DMS114 treated with DMSO at 0.1 percent for 48 hours (cell line): ENCODE data around the gene TBL3.

Source experiments
- DNase-seq: peaks from one replicate; lab custom pipeline; 2025; ENCODE audit not compliant: unreplicated experiment; lab: John Stamatoyannopoulos, UW

TBL3 gene

DNA sequence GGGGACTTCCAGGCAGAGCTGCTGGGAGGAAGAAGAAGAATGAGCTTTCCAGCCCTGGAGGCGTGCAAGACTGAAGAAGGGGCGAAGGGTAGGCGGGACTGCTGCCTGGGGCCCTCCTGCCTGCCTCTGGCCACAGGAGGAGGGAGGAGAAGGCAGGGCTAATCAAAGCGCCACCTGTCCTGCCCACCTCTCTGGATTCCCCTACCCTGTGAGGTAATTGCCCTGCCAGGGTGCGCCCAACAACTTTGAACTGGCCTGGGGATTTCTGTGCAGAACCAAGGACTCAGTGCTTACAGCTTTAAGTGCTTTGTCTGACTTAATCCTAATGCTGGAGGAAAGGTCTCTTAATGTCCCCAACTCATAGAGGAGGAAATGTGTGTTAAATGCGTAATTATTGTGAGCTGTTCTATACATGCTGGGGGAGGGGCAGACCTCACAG, 9.6 kb downstream of the TBL3 start, which contains the start of gene NOXO1:
Gene NOXO1, minus strand, starts transcription at position 72 of the 439 bp plus-strand sequence. CDS start 290 bp downstream, outside the sequence.
- DNase-seq, result no peak

GRCh38 chr16:1982013-1982433, 10.2 kb downstream of the TBL3 start:
- DNase-seq, result no peak

DNA sequence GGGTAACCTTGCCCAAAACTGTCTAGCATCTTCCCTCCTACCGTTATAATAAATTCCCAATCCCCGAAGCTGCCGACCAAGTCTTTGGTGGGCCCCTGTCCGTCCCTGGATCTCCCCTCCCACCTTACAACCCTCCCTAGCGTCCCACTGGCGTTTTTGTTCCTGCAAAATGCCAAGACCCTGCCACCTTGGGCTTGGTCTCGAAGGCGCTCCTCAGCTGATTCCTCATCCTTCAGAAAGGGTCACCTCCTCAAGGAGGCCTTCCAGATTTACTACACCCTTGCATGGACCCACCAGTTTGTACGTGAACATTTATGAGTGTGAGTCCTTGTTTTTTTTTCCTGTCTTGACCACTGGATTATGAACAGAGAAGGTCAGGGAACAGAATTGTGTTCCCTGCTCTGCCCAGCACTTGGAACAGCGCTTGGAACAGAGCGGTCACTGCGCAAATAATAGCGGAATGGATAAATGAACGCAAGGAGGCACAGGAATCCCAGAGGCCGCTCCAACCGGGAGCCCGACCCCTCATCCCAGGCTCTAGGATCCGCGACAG, 11.2 kb downstream of the TBL3 start:
- no peak for DNase-seq

DNA sequence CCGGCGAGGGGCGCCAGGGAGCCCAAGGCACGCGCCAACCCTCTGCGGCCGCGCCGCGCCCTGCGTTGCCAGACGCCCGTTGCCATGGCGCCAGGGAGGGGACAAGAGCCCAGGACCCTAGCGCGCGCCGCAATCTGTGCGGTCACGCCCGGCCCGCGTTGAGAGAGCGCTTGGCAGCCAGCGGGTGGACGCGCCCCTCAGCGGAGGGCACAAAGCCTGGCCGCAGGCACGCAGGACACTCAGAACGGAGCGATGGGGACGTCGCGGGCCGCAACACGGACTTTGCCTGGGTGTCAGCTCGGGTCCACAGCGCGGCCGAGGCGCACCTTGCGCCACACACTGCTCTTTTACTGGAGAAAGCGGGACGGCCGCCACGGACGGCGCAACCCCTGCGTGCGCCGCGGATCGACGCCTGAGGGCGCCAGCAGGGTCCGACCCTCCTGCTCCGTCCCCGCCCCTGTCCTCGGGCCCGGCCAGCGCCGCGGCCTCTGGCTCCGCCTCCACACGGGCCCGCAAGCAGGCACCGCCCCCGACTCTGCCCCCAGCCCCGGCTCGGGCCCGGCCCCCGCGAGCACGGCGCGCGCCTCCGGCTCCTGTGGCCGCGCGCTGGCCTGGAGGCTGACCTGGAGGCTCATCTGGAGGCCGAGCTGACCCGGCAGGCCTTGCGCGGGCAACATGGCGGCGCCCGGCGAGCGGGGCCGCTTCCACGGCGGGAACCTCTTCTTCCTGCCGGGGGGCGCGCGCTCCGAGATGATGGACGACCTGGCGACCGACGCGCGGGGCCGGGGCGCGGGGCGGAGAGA, 11.9 kb downstream of the TBL3 start, which contains the start of gene GFER:
Gene GFER, plus strand, starts transcription at position 650 of the 803 bp plus-strand sequence. Its CDS starts 26 bp downstream, at position 676.
- peak; percentile 57 for DNase-seq

- DNase-seq, result no peak
Observed at GRCh38 chr16:1984347-1985225, 12.7 kb downstream of the TBL3 start.

- no peak for DNase-seq
Observed at GRCh38 chr16:1985466-1986150, 13.8 kb downstream of the TBL3 start.

DNA sequence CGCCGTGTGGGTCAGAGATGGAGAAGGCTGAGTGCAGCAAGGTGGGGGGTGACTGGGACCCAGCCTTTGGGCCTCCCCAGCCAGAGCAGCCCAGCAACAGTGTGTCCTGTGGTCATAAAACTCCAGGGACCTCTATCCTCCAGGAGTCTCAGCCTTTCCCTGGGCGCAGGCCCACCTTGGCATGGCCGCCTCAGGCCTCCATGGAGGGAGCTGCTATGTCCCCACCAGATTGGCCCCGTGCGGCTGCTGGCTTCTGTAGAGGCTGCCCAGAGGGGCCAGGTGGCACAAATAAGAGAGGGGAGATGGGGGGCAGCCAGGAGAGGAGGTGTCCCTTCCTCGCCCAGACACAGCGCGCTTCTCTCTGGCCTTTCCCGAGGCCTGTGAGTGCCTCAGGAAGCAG, 15.3 kb downstream of the TBL3 start:
- no peak for DNase-seq

DNA sequence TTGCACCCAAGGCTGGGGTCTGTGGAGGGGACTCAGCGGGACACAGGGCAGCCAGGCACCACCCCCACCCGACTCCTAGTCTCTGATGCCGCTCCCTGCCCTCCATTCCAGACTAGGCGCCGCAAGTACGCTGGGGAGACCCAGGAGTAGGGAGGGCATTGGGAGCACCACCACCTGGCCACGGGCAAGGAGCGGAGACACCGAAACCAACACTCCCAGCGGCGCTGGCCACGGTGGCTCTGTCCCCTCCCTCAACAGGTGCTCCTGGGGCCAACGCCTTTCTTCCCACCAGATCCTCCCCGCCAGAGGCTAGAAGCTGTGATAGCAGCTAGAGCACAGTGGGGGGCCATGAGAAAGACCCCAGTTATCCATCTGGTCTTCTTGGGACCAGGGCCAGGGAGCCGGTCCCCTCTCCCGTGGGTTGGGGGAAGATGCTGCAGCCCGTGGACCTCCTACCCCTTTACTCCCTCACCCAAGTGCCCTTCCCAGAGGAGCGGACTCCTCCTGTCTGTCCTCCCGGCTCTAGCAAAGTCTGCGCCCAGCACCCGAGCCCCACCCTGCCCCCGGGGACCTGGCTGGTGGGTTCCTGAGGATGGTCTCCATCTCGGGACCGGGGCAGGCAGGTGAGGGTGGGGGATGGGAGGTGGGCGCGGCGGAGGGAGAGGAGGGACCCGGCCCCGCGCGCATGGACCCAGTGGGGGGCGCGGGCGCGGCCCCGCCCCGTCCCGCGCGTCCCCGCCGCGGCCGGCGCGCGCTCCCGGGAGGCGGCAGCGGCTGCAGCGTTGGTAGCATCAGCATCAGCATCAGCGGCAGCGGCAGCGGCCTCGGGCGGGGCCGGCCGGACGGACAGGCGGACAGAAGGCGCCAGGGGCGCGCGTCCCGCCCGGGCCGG, 17.6 kb downstream of the TBL3 start, which contains the start of gene SYNGR3:
Gene SYNGR3, plus strand, starts transcription at position 762 of the 892 bp plus-strand sequence. CDS start 133 bp downstream, outside the sequence.
- DNase-seq, result no peak

DNA sequence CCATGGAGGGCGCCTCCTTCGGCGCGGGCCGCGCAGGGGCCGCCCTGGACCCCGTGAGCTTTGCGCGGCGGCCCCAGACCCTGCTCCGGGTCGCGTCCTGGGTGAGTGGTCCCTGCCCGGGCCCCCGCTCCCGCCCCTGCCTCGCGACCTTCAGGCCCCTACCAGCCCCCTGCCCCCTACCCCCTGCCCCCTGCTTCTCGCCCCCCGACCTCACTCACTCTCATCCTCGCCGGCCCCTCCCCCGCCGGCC, 18.2 kb downstream of the TBL3 start:
- no peak for DNase-seq

- DNase-seq, result no peak
Observed at GRCh38 chr16:1990351-1991134, 18.7 kb downstream of the TBL3 start.

DNA sequence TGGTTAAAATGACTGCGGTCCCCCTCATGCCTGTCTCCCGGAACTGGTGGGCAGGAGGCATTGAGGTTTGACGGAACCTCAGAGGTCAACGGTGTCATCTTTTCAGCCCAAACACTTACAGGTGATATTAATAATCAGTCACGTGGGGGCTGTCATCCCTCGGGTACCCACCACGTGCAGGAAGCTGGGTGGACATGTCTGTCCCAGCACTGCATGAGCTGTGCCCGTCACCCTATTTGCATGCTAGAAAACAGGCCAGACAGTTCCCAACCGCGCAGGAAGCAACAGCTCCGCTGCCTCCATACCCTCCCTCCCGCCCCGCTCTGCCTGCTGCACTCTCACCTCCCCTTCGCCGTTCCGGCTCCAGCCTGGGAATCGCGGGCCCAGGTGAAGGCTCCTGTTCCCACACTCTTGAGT, 19.3 kb downstream of the TBL3 start:
- no peak for DNase-seq

DNA sequence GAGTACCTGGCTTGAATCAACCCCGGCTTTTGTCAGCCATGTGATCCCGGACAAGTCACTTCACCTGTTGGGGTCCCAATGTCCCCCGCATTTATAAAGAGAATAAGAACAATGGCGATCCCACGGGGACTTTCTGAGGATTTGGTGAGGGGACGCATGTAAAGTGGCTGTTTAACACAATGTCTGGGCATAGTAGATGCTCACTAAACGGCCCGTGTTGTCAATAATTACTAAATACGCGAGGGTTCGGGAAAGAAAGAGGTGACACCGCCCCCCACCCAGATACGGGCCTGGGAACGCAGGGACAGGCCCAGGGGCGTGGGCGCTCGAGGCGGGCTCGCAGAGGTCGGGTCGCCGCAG, 19.7 kb downstream of the TBL3 start:
- DNase-seq, result no peak

DNA sequence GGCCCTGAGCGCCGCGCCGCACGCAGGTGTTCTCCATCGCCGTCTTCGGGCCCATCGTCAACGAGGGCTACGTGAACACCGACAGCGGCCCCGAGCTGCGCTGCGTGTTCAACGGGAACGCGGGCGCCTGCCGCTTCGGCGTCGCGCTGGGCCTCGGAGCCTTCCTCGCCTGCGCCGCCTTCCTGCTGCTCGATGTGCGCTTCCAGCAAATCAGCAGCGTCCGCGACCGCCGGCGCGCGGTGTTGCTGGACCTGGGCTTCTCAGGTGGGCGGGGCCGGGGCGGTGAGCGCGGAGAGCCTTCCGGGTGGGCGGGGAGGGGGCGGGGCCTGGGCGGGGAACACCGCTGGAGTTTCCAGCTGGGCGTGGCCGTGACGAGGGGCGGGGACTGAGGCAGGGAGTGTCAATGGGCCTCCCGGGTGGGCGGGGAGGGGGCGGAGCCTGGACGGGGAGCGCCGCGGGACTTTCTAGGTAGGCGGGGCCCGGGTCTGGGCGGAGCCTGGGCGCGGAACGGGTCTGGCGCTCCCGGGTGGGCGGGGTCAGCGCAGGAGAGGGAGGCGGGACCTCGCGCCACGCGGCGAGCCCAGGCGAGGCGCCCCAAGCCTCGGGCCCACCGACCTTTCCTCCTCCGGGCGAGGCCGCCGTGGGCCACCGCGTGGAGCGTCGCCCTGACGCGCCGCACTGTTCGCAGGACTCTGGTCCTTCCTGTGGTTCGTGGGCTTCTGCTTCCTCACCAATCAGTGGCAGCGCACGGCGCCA, 20.3 kb downstream of the TBL3 start:
- DNase-seq, result no peak

DNA sequence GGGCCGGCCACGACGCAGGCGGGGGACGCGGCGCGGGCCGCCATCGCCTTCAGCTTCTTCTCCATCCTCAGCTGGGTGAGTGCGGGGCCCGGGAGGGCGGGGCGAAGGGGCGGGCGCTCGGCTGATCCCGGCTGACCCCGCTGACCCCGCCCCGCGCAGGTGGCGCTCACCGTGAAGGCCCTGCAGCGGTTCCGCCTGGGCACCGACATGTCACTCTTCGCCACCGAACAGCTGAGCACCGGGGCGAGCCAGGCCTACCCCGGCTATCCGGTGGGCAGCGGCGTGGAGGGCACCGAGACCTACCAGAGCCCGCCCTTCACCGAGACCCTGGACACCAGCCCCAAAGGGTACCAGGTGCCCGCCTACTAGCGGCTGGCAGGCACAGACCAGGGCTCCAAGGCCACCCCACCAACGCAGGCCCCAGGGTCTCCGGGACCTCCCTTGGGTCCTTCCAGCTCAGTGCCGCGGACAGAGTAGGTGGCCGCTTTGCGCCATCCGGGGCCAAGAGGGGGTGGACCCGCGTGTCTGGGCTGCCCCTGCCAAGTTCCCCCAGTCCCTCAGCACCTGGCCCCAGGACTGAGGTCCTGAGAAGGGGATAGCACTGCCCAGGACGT, 21.0 kb downstream of the TBL3 start:
- no peak for DNase-seq

DNA sequence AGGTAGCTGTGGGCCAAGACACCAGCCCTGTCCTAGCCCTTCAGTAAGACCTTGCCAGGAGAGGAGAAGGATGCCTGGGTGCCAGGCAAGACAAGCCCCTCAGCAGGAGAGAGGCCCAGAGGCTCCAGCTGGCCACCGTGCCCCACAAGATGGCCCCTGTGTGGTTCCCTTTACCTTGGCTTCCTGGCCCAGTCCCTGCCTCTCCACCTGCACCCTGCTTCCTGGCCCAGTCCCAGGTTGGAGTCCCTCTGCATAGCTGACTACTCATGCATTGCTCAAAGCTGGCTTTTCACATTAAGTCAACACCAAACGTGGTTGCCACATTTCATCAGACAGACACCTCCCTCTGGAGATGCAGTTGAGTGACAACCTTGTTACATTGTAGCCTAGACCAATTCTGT, 21.9 kb downstream of the TBL3 start:
- no peak for DNase-seq

DNA sequence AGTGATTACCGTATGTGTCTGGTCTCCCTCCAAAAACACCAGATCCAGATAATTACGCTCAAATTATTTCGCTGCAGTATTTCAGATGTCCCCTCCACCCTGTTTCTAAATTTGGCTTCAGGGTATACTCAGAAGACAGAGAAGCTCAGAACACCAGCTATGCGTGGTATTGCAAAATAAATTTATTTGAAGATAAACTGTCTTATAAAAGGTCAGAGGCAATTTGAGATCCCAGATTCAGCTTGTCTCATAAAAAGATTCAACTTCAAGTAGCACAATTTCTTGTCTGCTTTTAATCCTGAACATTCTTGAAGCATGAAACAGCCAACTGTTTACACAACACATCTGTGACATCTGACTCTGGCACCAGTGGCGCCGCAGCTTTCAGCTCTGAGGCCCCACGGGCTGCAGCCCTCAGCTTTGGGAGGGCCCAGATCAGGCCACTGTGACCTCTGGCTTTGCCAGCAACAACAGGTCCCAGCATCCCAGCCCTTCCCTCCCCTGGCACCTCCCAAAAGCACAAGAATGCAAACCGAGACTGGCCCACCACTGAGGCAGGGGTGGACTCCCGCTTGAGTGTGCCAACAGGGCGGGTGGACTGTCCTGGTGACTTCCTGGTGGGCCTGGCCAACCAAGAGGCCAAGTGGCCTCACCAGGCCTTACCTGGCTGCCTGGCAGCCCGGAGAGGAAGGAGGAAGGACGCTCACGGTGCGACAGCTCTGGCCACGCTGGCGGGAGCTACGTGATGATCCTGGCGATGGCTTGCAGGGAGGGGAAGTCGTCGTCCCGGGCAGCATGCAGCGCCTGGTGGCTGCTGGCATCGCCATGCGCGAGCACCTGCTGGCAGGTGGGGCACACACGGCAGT, 25.9 kb downstream of the TBL3 start:
- DNase-seq, result no peak

GRCh38 chr16:1998360-1998835, 26.5 kb downstream of the TBL3 start:
- DNase-seq, result no peak
